ENCODE measurements around the gene RTN4IP1.

The RTN4IP1 gene

GRCh38 chr6:106540907-106541306 is 88.4 kb downstream of the RTN4IP1 start:
- no peak for DNase-seq

GRCh38 chr6:106540432-106540831 is 88.9 kb downstream of the RTN4IP1 start:
- no peak for DNase-seq

- no peak for DNase-seq
Observed at GRCh38 chr6:106539936-106540335, 89.4 kb downstream of the RTN4IP1 start.

GRCh38 chr6:106538145-106538544 is 91.2 kb downstream of the RTN4IP1 start:
- DNase-seq = no peak

- no peak for DNase-seq
Observed at GRCh38 chr6:106537662-106538061, 91.6 kb downstream of the RTN4IP1 start.

- no peak for DNase-seq
Observed at GRCh38 chr6:106536851-106537250, 92.4 kb downstream of the RTN4IP1 start.

GRCh38 chr6:106536357-106536756 is 92.9 kb downstream of the RTN4IP1 start:
- DNase-seq = no peak

GRCh38 chr6:106535012-106535411 is 94.3 kb downstream of the RTN4IP1 start:
- DNase-seq = no peak

- no peak for DNase-seq
Observed at GRCh38 chr6:106534564-106534982, 94.7 kb downstream of the RTN4IP1 start.

- DNase-seq = no peak
Observed at GRCh38 chr6:106534004-106534403, 95.3 kb downstream of the RTN4IP1 start.

- no peak for DNase-seq
Observed at GRCh38 chr6:106533054-106533453, 96.2 kb downstream of the RTN4IP1 start.

GRCh38 chr6:106530502-106530901 is 98.8 kb downstream of the RTN4IP1 start:
- DNase-seq = no peak

GRCh38 chr6:106530026-106530425 is 99.3 kb downstream of the RTN4IP1 start:
- no peak for DNase-seq

- no peak for DNase-seq
Observed at GRCh38 chr6:106529438-106529837, 99.9 kb downstream of the RTN4IP1 start.

GRCh38 chr6:106528521-106528920 is 100.8 kb downstream of the RTN4IP1 start:
- no peak for DNase-seq

GRCh38 chr6:106527979-106528378 is 101.3 kb downstream of the RTN4IP1 start:
- no peak for DNase-seq

GRCh38 chr6:106527117-106527516 is 102.2 kb downstream of the RTN4IP1 start:
- DNase-seq = no peak

GRCh38 chr6:106525882-106526275 is 103.4 kb downstream of the RTN4IP1 start:
- DNase-seq = no peak

GRCh38 chr6:106525107-106525881 is 104.0 kb downstream of the RTN4IP1 start:
- peak; percentile 27 for DNase-seq

- DNase-seq = no peak
Observed at GRCh38 chr6:106522562-106523250, 106.6 kb downstream of the RTN4IP1 start.
